Prostate gland (tissue), 2 donors: ENCODE data around the gene KLK1.

Experiments
- CTCF ChIP-seq, 4 experiments: fragments of 200-600 bp in 2 of 4; fragments of 450-650 bp in 2 of 4; sonication (generic) in 2 of 4; IDR thresholded peaks; 1 replicate in 3 of 4; 2 replicates in 1 of 4; pipeline ENCODE4 v1.5.1; 2016 to 2019; ENCODE audit warnings: antibody characterized with exemption in 4 of 4, mild to moderate bottlenecking in 2 of 4, moderate library complexity in 2 of 4
- POLR2AphosphoS5 ChIP-seq: sonication (generic); formaldehyde crosslinking; IDR thresholded peaks from one replicate; pipeline ENCODE4 v1.6.1; 2017; ENCODE audit warnings: antibody characterized with exemption

DNA sequence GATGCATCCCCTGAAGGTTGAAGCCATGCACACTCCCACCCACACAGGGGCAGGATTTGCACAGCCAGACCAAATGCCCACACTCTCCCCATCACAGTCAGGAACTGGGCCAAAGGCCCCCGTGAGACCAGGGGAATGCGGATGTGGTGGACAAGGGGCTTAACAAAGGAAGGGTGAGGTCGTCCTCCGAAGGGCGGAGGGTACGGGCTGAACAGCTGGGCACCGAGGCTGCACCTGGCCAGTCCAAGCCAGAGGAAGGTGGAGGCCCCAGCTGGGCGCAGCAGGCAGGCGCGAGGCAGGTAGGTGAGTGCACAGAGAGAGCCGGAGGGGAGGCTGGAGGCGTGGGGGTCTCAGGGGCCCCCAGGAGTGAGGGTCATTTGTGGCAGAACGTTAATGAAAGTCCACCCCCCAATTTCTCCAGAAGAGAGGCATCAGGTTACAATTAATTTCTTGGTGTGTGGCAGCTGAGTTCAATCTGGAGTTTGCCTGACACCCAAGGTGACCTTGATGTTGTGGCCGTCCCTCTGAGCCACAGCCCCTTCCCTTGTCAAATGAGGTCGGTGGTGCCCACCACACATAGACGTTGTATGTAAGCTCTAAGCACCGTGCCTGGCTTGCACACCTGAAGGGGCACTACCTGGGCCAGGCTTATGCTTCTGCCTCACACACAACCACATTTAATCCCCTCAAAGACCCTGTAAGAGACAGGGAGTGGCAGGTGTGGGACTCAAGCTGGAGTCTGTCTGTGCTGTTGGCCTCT, 6.9 kb upstream of the KLK1 start:
- TF ChIP-seq POLR2AphosphoS5: no peak
- TF ChIP-seq CTCF (IDR thresholded peaks at IDR 0.05): no peak
